ENCODE results near the gene DFFA. TPM values are rescaled to one million over a fixed set of nuclear protein-coding genes. Genes with fewer than 3 reads are reported as not detected.

The DFFA gene
- total RNA-seq, 2 donors from 2014 or later = 19.2 to 38.0 TPM

GRCh38 chr1:10513199-10513598, 40.9 kb upstream of the DFFA start:
- Histone ChIP-seq H3K9me3 (no peaks in the 10 kb centered on the region), H3K4me3 (no peak overlapping the region), H3K9ac (ENCODE audit: low read depth in 2 of 2, low read length in 2 of 2) (no peak overlapping the region), H3K4me1 (peaks cover 13% of the 10 kb centered on the region), H3K27me3 (no peaks in the 10 kb centered on the region), H3K36me3 (no peaks in the 10 kb centered on the region), H3K27ac (no peak overlapping the region)
- no peak for TF ChIP-seq CTCF (IDR thresholded peaks at IDR 0.05)
- DNase-seq = no peak
- intact Hi-C loops (cut with DNase I) = no loop called here

- H3K9me3 ChIP-seq = no peaks in the 10 kb centered on the region
These were observed 39.2 kb upstream of the DFFA start for GRCh38 chr1:10511494-10511885.

GRCh38 chr1:10510520-10511493, 38.5 kb upstream of the DFFA start:
- DNase-seq = peak; percentile 58
- no peak overlapping the region for H3K4me3 ChIP-seq
- H3K27me3 ChIP-seq = no peaks in the 10 kb centered on the region
- peak overlapping the region; percentile 23 for H3K27ac ChIP-seq
- no peak for TF ChIP-seq CTCF (IDR thresholded peaks at IDR 0.05)
- peak overlapping the region in 1 of 2 donors; percentile 30 for H3K9ac ChIP-seq (ENCODE audit: low read depth in 2 of 2, low read length in 2 of 2)
- peaks cover 13% of the 10 kb centered on the region for H3K4me1 ChIP-seq
- no peaks in the 10 kb centered on the region for H3K9me3 ChIP-seq
- intact Hi-C loops (cut with DNase I) = no loop called here
- no peaks in the 10 kb centered on the region for H3K36me3 ChIP-seq

More at GRCh38 chr1:10511494-10511885, 39.2 kb upstream of the DFFA start:
- H3K27ac ChIP-seq = peak overlapping the region; percentile 23
- no peak overlapping the region for H3K9ac ChIP-seq (ENCODE audit: low read depth in 2 of 2, low read length in 2 of 2)
- TF ChIP-seq CTCF (IDR thresholded peaks at IDR 0.05) = no peak
- no peaks in the 10 kb centered on the region for H3K27me3 ChIP-seq
- peaks cover 13% of the 10 kb centered on the region for H3K4me1 ChIP-seq
- DNase-seq = no peak
- H3K4me3 ChIP-seq = no peak overlapping the region
- intact Hi-C loops (cut with DNase I) = no loop called here
- no peaks in the 10 kb centered on the region for H3K36me3 ChIP-seq

GRCh38 chr1:10509809-10510509, 37.6 kb upstream of the DFFA start:
- intact Hi-C loops (cut with DNase I) = loop anchor here (5.0 to 10.0 kb wide), 2 partner anchors 185 to 357 kb away; no protein-coding TSS in a partner anchor
- TF ChIP-seq CTCF (IDR thresholded peaks at IDR 0.05) = no peak

GRCh38 chr1:10508511-10508951, 36.2 kb upstream of the DFFA start:
- intact Hi-C loops (cut with DNase I) = loop anchor here (5.0 to 10.0 kb wide), 2 partner anchors 186 to 359 kb away; no protein-coding TSS in a partner anchor
- Histone ChIP-seq H3K27ac (no peak overlapping the region), H3K27me3 (no peaks in the 10 kb centered on the region), H3K9ac (ENCODE audit: low read depth in 2 of 2, low read length in 2 of 2) (no peak overlapping the region), H3K9me3 (no peaks in the 10 kb centered on the region), H3K36me3 (no peaks in the 10 kb centered on the region), H3K4me1 (peaks cover 13% of the 10 kb centered on the region), H3K4me3 (no peak overlapping the region)
- no peak for DNase-seq
- TF ChIP-seq CTCF (IDR thresholded peaks at IDR 0.05) = no peak

More at GRCh38 chr1:10509809-10510509, 37.6 kb upstream of the DFFA start:
- no peak for DNase-seq
- H3K4me1 ChIP-seq = peaks cover 13% of the 10 kb centered on the region
- no peak overlapping the region for H3K4me3 ChIP-seq
- no peak overlapping the region for H3K9ac ChIP-seq (ENCODE audit: low read depth in 2 of 2, low read length in 2 of 2)
- no peaks in the 10 kb centered on the region for H3K9me3 ChIP-seq
- no peaks in the 10 kb centered on the region for H3K36me3 ChIP-seq
- H3K27ac ChIP-seq = peak overlapping the region; percentile 23
- H3K27me3 ChIP-seq = no peaks in the 10 kb centered on the region
